ENCODE measurements around the gene NOP10. TPM values are rescaled to one million over a fixed set of nuclear protein-coding genes. Genes with fewer than 3 reads are reported as not detected.

Gene NOP10
- total RNA-seq, 3 donors from 2014 or later: 90.6 to 129 (median 115) TPM

DNA sequence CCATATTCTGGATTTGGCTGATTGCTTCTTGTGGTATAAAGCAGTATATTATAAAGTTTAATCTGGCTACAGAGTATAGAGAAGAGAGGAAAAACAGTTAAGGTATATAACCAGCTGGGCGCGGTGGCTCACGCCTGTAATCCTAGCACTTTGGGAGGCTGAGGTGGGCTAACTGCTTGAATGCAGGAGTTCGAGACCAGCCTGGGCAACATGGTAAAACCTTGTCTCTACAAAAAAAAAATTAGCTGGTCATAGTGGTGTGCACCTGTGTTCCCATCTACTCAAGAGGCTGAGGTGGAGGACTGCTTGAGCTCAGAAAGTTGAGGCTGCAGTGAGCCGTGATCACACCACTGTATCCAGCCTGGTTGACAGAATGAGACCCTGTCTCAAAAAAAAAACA is 12.7 kb downstream of the NOP10 start:
- intact Hi-C loops (cut with DNase I, micrococcal nuclease): no loop called here
- no peak for ATAC-seq
- H3K4me1 ChIP-seq (ENCODE audit: low read depth): no peaks in the 10 kb centered on the region
- no peaks in the 10 kb centered on the region for H3K9me3 ChIP-seq
- no peaks in the 10 kb centered on the region for H3K36me3 ChIP-seq (ENCODE audit: low read depth)
- DNase-seq: no peak
- no peak overlapping the region for H3K4me3 ChIP-seq
- TF ChIP-seq, protein P1, sequence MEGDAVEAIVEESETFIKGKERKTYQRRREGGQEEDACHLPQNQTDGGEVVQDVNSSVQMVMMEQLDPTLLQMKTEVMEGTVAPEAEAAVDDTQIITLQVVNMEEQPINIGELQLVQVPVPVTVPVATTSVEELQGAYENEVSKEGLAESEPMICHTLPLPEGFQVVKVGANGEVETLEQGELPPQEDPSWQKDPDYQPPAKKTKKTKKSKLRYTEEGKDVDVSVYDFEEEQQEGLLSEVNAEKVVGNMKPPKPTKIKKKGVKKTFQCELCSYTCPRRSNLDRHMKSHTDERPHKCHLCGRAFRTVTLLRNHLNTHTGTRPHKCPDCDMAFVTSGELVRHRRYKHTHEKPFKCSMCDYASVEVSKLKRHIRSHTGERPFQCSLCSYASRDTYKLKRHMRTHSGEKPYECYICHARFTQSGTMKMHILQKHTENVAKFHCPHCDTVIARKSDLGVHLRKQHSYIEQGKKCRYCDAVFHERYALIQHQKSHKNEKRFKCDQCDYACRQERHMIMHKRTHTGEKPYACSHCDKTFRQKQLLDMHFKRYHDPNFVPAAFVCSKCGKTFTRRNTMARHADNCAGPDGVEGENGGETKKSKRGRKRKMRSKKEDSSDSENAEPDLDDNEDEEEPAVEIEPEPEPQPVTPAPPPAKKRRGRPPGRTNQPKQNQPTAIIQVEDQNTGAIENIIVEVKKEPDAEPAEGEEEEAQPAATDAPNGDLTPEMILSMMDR (IDR thresholded peaks at IDR 0.05): no peak

DNA sequence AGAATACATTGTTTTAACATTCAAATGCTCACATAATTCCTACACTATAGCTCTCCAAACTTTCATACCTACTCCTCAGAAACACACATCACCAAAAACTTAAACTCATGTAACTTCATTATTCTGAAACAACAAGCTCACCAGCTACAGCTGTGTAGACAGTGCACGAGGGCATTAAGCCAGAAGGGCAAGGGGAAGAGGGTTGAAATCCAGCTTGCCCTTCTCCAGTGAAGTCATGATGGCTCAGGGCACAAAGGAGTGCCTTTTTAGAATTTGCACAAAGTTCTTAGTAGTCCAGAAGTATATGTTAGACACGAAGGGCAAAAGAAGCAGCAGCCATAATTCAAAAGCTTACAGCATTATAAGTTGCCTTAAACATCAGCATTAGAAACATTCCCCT is 13.9 kb downstream of the NOP10 start:
- intact Hi-C loops (cut with DNase I, micrococcal nuclease): no loop called here
- H3K4me1 ChIP-seq (ENCODE audit: low read depth): no peaks in the 10 kb centered on the region
- no peak for ATAC-seq

DNA sequence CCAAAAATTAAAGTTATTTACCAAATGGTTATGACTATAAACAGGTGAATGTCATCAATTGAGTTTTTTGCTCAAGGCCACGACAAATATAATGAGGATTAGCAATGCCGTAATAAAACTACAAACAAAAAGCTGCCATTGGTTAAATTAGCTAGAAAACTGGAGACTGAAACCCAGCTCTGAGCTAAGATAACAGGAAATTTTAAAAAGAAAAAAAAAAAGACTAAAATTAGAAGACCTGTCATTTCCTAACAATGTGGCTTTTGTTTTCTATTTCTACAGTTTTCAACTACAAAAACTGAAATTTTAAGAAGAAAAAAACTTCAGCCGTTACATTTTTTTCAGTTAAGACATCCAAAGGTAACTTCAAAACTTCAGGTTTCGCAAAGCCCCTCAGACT is 15.0 kb downstream of the NOP10 start:
- H3K4me3 ChIP-seq: no peak overlapping the region
- ATAC-seq: no peak
- no peaks in the 10 kb centered on the region for H3K4me1 ChIP-seq (ENCODE audit: low read depth)
- no peaks in the 10 kb centered on the region for H3K36me3 ChIP-seq (ENCODE audit: low read depth)
- TF ChIP-seq, protein P1 (IDR thresholded peaks at IDR 0.05): no peak
- DNase-seq: no peak
- no peaks in the 10 kb centered on the region for H3K9me3 ChIP-seq
- intact Hi-C loops (cut with DNase I, micrococcal nuclease): no loop called here

More for the DNA sequence above, 13.9 kb downstream of the NOP10 start:
- no peaks in the 10 kb centered on the region for H3K9me3 ChIP-seq
- no peak overlapping the region for H3K4me3 ChIP-seq
- no peak for DNase-seq
- TF ChIP-seq, protein P1 (IDR thresholded peaks at IDR 0.05): no peak
- H3K36me3 ChIP-seq (ENCODE audit: low read depth): no peaks in the 10 kb centered on the region

DNA sequence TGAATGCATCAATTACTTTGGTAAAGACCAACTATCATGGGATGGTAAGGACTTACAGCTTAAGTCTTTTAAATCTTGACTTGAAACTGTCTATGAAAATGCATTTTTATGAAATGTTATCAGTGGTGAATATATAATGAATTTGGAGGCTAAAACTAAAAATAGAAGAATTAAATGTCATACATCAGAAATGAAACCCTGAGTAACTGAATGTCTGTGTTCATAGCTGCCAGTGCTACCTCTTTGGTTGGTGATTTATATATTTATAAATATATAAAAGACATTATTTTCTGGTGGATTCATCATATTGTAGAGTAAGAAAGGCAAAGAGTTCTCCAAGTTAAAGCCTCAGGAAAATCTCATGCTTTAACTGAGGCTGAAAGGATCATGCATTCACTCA is 17.6 kb downstream of the NOP10 start:
- intact Hi-C loops (cut with DNase I, micrococcal nuclease): no loop called here
- no peak for DNase-seq
- TF ChIP-seq, protein P1 (IDR thresholded peaks at IDR 0.05): no peak
- no peaks in the 10 kb centered on the region for H3K9me3 ChIP-seq
- ATAC-seq: no peak
- no peaks in the 10 kb centered on the region for H3K36me3 ChIP-seq (ENCODE audit: low read depth)
- H3K4me1 ChIP-seq (ENCODE audit: low read depth): no peaks in the 10 kb centered on the region
- H3K4me3 ChIP-seq: no peak overlapping the region

DNA sequence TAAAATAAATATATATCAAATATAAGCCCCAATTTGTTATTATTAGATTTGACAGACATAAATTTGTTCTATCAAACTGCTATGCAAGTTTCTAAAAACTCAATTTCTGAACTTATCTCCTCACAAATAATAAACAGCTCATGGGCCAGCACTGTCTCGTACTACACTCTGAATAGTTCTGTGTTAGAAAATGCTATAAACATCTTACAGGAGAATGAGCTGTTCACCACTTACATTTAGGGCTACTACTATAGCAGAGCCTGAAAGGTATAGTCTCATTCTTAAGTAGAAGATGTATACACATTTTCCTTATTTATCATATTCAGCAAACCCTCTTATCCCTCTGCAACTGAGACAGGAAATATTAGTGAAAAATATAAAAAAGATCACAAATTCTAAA is 18.0 kb downstream of the NOP10 start:
- Histone ChIP-seq H3K36me3 (ENCODE audit: low read depth) (no peaks in the 10 kb centered on the region), H3K4me1 (ENCODE audit: low read depth) (no peaks in the 10 kb centered on the region), H3K9me3 (no peaks in the 10 kb centered on the region), H3K4me3 (no peak overlapping the region)
- TF ChIP-seq, protein P1 (IDR thresholded peaks at IDR 0.05): no peak
- DNase-seq (no peak), ATAC-seq (no peak)
- intact Hi-C loops (cut with DNase I, micrococcal nuclease): no loop called here

DNA sequence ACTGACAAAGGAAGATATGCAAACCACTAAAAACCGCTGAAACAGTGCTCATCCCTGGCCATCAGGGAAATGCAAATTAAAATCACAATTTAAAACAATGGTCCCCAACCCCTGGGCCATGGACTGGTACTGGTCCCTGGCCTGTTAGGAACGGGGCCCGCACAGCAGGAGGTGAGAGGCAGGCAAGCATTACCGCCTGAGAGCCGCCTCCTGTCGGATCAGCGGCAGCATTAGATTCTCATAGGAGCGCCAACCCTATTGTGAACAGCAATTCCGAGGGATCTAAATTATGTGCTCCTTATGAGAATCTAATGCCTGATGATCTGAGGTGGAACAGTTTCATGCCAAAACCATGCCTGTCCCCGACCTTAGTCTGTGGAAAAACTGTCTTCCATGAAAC is 19.7 kb downstream of the NOP10 start:
- no peak for ATAC-seq
- DNase-seq: no peak
- Histone ChIP-seq H3K36me3 (ENCODE audit: low read depth) (no peaks in the 10 kb centered on the region), H3K4me1 (ENCODE audit: low read depth) (no peaks in the 10 kb centered on the region), H3K4me3 (no peak overlapping the region), H3K9me3 (no peaks in the 10 kb centered on the region)
- intact Hi-C loops (cut with DNase I, micrococcal nuclease): no loop called here
- TF ChIP-seq, protein P1 (IDR thresholded peaks at IDR 0.05): no peak
